ENCODE results near the gene ATRIP.

Gene ATRIP

GRCh38 chr3:48423883-48424695 is 22.4 kb upstream of the ATRIP start:
- DNase-seq (ENCODE audit: low read depth in 2 of 2), result no peak

GRCh38 chr3:48425281-48425812 is 21.2 kb upstream of the ATRIP start:
- no peak for DNase-seq (ENCODE audit: low read depth in 2 of 2)

GRCh38 chr3:48426401-48426909 is 20.1 kb upstream of the ATRIP start:
- no peak for DNase-seq (ENCODE audit: low read depth in 2 of 2)

- DNase-seq (ENCODE audit: low read depth in 2 of 2), result no peak
Measured at GRCh38 chr3:48426944-48427629, 19.4 kb upstream of the ATRIP start.

- no peak for DNase-seq (ENCODE audit: low read depth in 2 of 2)
Measured at GRCh38 chr3:48427630-48427962, 18.9 kb upstream of the ATRIP start.

GRCh38 chr3:48428088-48428571 is 18.4 kb upstream of the ATRIP start:
- no peak for DNase-seq (ENCODE audit: low read depth in 2 of 2)

- DNase-seq (ENCODE audit: low read depth in 2 of 2), result no peak
Measured at GRCh38 chr3:48428572-48429316, 17.8 kb upstream of the ATRIP start.

GRCh38 chr3:48429317-48429959 is 17.1 kb upstream of the ATRIP start:
- peak; percentile 34 to 48 for DNase-seq (ENCODE audit: low read depth in 2 of 2)

GRCh38 chr3:48429960-48430707 is 16.4 kb upstream of the ATRIP start, which contains the start of gene PLXNB1:
Gene PLXNB1, minus strand, starts transcription at chr3:48430086. Its CDS starts 5,475 bp downstream, at chr3:48424611.
- no peak for DNase-seq (ENCODE audit: low read depth in 2 of 2)

- DNase-seq (ENCODE audit: low read depth in 2 of 2), result no peak
Measured at GRCh38 chr3:48430708-48431101, 15.8 kb upstream of the ATRIP start.

GRCh38 chr3:48431224-48432029 is 15.1 kb upstream of the ATRIP start:
- no peak for DNase-seq (ENCODE audit: low read depth in 2 of 2)

GRCh38 chr3:48432411-48433371 is 13.8 kb upstream of the ATRIP start:
- DNase-seq (ENCODE audit: low read depth in 2 of 2), result no peak

- DNase-seq (ENCODE audit: low read depth in 2 of 2), result no peak
Measured at GRCh38 chr3:48433472-48434118, 12.9 kb upstream of the ATRIP start.

GRCh38 chr3:48434591-48435222 is 11.8 kb upstream of the ATRIP start:
- DNase-seq (ENCODE audit: low read depth in 2 of 2), result no peak

- DNase-seq (ENCODE audit: low read depth in 2 of 2), result no peak
Measured at GRCh38 chr3:48435223-48435595, 11.3 kb upstream of the ATRIP start.

GRCh38 chr3:48435774-48436476 is 10.6 kb upstream of the ATRIP start:
- peak; percentile 76 to 82 for DNase-seq (ENCODE audit: low read depth in 2 of 2)

GRCh38 chr3:48436477-48436787 is 10.1 kb upstream of the ATRIP start:
- no peak for DNase-seq (ENCODE audit: low read depth in 2 of 2)
